ENCODE results near the gene THAP10.

DNA sequence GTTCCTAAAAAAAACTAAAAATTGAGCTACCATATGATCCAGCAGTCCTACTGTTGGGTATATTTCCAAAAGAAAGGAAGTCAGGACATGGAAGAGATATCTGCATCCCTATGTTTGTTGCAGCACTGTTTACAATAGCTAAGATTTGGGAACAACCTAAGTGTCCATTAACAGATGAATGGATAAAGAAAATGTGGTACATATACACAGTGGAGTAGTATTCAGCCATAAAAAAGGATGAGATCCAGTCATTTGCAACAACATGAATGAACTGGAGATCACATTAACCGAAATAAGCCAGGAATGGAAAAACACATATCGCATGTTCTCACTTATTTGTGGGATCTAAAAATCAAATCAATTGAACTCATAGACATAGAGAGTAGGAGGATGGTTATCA, 29.9 kb upstream of the THAP10 start:
- TF ChIP-seq, protein P1, sequence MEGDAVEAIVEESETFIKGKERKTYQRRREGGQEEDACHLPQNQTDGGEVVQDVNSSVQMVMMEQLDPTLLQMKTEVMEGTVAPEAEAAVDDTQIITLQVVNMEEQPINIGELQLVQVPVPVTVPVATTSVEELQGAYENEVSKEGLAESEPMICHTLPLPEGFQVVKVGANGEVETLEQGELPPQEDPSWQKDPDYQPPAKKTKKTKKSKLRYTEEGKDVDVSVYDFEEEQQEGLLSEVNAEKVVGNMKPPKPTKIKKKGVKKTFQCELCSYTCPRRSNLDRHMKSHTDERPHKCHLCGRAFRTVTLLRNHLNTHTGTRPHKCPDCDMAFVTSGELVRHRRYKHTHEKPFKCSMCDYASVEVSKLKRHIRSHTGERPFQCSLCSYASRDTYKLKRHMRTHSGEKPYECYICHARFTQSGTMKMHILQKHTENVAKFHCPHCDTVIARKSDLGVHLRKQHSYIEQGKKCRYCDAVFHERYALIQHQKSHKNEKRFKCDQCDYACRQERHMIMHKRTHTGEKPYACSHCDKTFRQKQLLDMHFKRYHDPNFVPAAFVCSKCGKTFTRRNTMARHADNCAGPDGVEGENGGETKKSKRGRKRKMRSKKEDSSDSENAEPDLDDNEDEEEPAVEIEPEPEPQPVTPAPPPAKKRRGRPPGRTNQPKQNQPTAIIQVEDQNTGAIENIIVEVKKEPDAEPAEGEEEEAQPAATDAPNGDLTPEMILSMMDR (IDR thresholded peaks at IDR 0.05), result no peak
- TF ChIP-seq POLR2A (IDR thresholded peaks at IDR 0.05), result no peak
